ENCODE data around the gene PKN3. TPM values are rescaled to one million over a fixed set of nuclear protein-coding genes. Genes with fewer than 3 reads are reported as not detected.

The PKN3 gene
- total and polyA plus RNA-seq, 9 of the 15 experiments (the other 6 are each of a cell fraction or from before 2014, with no cell fraction given): 0.82 to 49.2 (median 19.7) TPM

GRCh38 chr9:128723866-128724743, 21.8 kb downstream of the PKN3 start, which contains the start of gene ZDHHC12 (continued):
- TF ChIP-seq ZBTB34 (CRISPR knock-in tag; IDR thresholded peaks at IDR 0.05): no peak
- peak; percentile 94 to 98 for TF ChIP-seq MAZ (CRISPR knock-in tag; conservative IDR thresholded peaks at IDR 0.05 in 1 of 2, IDR thresholded peaks at IDR 0.05 in 1 of 2)
- peak; percentile 83 for TF ChIP-seq TRIM28 (IDR thresholded peaks at IDR 0.05)
- 0 out of 2 replicates have a peak, but pooled peaks have one; percentile 41 for TF ChIP-seq PHB (CRISPR knock-in tag; IDR thresholded peaks at IDR 0.05)
- TF ChIP-seq ATF6 (CRISPR knock-in tag; IDR thresholded peaks at IDR 0.05): 0 out of 2 replicates have a peak, but pooled peaks have one; percentile 46
- TF ChIP-seq DPF2 (IDR thresholded peaks at IDR 0.05): peak; percentile 58; the same call in 1 of the 2 replicates
- TF ChIP-seq KHSRP (IDR thresholded peaks at IDR 0.05): no peak
- TF ChIP-seq KLF16 (IDR thresholded peaks at IDR 0.05): peak; percentile 88
- no peak for TF ChIP-seq ARID3B (CRISPR knock-in tag; IDR thresholded peaks at IDR 0.05; ENCODE audit: borderline replicate concordance)
- TF ChIP-seq ZBTB11 (CRISPR knock-in tag; IDR thresholded peaks at IDR 0.05): no peak; a peak in 2 of 6 replicates
- peak; percentile 13; the same call in 1 of the 2 replicates for TF ChIP-seq ETV5 (CRISPR knock-in tag; IDR thresholded peaks at IDR 0.05; ENCODE audit: low read depth)
- no peak for TF ChIP-seq ZNF589 (CRISPR knock-in tag; IDR thresholded peaks at IDR 0.05; ENCODE audit: low read depth)
- TF ChIP-seq E2F8 (IDR thresholded peaks at IDR 0.05; ENCODE audit: low read depth, partially characterized antibody): peak; percentile 60
- peak; percentile 71 for TF ChIP-seq ZEB2 (IDR thresholded peaks at IDR 0.05)
- peak; percentile 22; the same call in 1 of the 2 replicates for TF ChIP-seq MTA1 (IDR thresholded peaks at IDR 0.05; ENCODE audit: borderline replicate concordance)
- TF ChIP-seq MCM3 (IDR thresholded peaks at IDR 0.05): no peak

Measured in K562 (cell line).